ENCODE results near the gene A4GALT.

DNA sequence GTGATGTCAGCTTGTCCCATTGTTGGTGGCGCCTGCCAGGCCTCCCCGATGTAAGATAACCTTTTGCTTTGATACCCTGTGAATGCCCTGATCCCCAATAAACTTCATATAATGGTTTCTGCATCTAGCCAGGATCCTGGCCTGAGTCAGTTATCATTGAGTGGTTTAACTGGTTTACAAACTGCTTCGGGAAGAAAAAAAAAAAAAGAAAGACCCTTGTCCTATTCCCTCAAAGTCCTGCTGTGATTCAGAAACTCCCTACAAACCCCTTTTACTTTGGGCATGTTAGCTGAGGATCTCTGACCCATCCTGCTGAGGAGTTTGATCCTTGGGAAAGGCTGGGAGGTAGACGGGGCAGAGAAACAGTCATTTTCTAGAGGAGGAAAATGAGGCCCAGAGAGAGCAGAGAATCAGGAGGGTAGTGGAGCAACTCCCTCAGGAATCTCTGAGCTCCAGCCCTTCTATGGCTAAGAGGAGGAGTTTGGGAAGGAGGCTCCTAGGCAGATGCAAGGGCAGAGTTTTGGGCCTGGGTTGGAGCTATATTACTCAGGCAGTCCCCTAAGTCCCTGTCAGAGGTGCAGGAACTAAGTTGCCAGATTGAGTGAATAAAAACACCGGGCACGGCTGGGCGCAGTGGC is 66.1 kb downstream of the A4GALT start:
- TF ChIP-seq EZH2 (IDR thresholded peaks at IDR 0.05; ENCODE audit: borderline replicate concordance, low read length): no peak
- TF ChIP-seq CTCF (conservative IDR thresholded peaks at IDR 0.05 in 1 of 2, IDR thresholded peaks at IDR 0.05 in 1 of 2; ENCODE audit: extremely low read depth in 1 of 2, insufficient read depth in 1 of 2, low read depth in 1 of 2, low read length in 2 of 2): no peak
